K562 (cell line): ENCODE measurements around the gene COL25A1. TPM values are rescaled to one million over a fixed set of nuclear protein-coding genes. Genes with fewer than 3 reads are reported as not detected.

Experiments used
- ATAC-seq: fragments of 200-7000 bp; cut with Tn5 transposase; 3 replicates; pipeline ENCODE4 v1.9.1; 2020; ENCODE audit warnings: moderate library complexity
- BruUV-seq: library from RNA; stranded (reverse); fragments of 400-500 nt; replicated peaks from 2 replicates; lab custom pipeline; 2021; lab: Mats Ljungman, UMichigan
- CTCF ChIA-PET: fragments of 300-600 bp; formaldehyde crosslinking; extraction: SDS; loops from one replicate; lab custom pipeline; 2021; ENCODE audit warnings: low intra/inter-chr PET ratio; lab: Yijun Ruan, JAX
- POLR2A ChIA-PET: fragments of 300-600, 350-650 bp; sonication (Branson Sonifier 250); formaldehyde crosslinking; extraction: SDS; loops from one replicate; lab custom pipeline; 2021; ENCODE audit warnings: antibody characterized with exemption, inconsistent platforms; lab: Yijun Ruan, JAX
- DNase-seq, 4 experiments: peaks; one replicate each; pipeline versions ENCODE4 v3.0.0 to v3.0.0-alpha.2; 2011 to 2018; ENCODE audit warnings: low spot score in 3 of 4, mixed read lengths in 3 of 4; ENCODE audit errors: extremely low read depth in 1 of 4
- FAIRE-seq: peaks from 2 replicates; lab custom pipeline; 2011; peaks lifted over from hg19 to GRCh38; lab: Jason Lieb, UNC
- H2AFZ ChIP-seq: 2 replicates; pipeline ENCODE4 v1.6.0; 2011; ENCODE audit warnings: low read depth, low read length, control low read depth, inconsistent platforms
- H3K27ac ChIP-seq: fragments of 200-600 bp; 3 replicates; pipeline ENCODE4 v1.8.0; 2011; ENCODE audit warnings: low read depth, mild to moderate bottlenecking, control low read depth, inconsistent platforms, low read length, moderate library complexity, mixed read lengths; ENCODE audit errors: extremely low read depth
- H3K27me3 ChIP-seq, 2 experiments: fragments of 300-600 bp in 1 of 2; 2 replicates in 1 of 2; 3 replicates in 1 of 2; pipeline versions ENCODE4 v1.6.0 to v1.8.0; 2011; ENCODE audit warnings: inconsistent platforms in 2 of 2, low read length in 2 of 2, mild to moderate bottlenecking in 1 of 2, mixed read lengths in 1 of 2, moderate library complexity in 1 of 2; ENCODE audit not compliant: control insufficient read depth in 2 of 2, insufficient read depth in 2 of 2
- H3K36me3 ChIP-seq: fragments of 300-600 bp; 3 replicates; pipeline ENCODE4 v1.8.0; 2011; ENCODE audit warnings: mild to moderate bottlenecking, low read length, inconsistent platforms; ENCODE audit not compliant: control insufficient read depth, insufficient read depth
- H3K4me1 ChIP-seq, 2 experiments: fragments of 200-600 bp in 1 of 2; replicated peaks in 1 of 2; 2 replicates in 1 of 2; 3 replicates in 1 of 2; pipeline versions ENCODE4 v1.5.1 to v1.8.0; 2011; ENCODE audit warnings: inconsistent platforms in 2 of 2, low read length in 2 of 2, mild to moderate bottlenecking in 1 of 2, mixed read lengths in 1 of 2, moderate library complexity in 1 of 2; ENCODE audit not compliant: control insufficient read depth in 2 of 2, insufficient read depth in 2 of 2
- H3K4me2 ChIP-seq: 2 replicates; pipeline ENCODE4 v1.6.1; 2011; ENCODE audit warnings: low read length, control low read depth, inconsistent platforms, mixed read lengths; ENCODE audit not compliant: insufficient read depth
- H3K4me3 ChIP-seq: fragments of 200-600 bp; sonication (generic), shearing (Covaris generic); 2 replicates; pipeline ENCODE4 v1.5.1; 2016; ENCODE audit warnings: control low read depth, inconsistent platforms
- H3K79me2 ChIP-seq: fragments of 200-600 bp; 3 replicates; pipeline ENCODE4 v1.8.0; 2011; ENCODE audit warnings: low read length, inconsistent platforms; ENCODE audit not compliant: control insufficient read depth, insufficient read depth
- H3K9ac ChIP-seq, 2 experiments: 2 replicates each; pipeline versions ENCODE4 v1.6.0 to v1.6.1; 2011; ENCODE audit warnings: low read depth in 2 of 2, low read length in 2 of 2, control low read depth in 1 of 2, inconsistent platforms in 1 of 2, mild to moderate bottlenecking in 1 of 2, mixed read lengths in 1 of 2; ENCODE audit not compliant: insufficient read depth in 1 of 2
- H3K9me1 ChIP-seq: one replicate; pipeline ENCODE4 v1.6.0; 2011; ENCODE audit warnings: inconsistent platforms, mild to moderate bottlenecking, low read length, moderate library complexity; ENCODE audit not compliant: control insufficient read depth, insufficient read depth
- H3K9me3 ChIP-seq: replicated peaks from 2 replicates; pipeline ENCODE4 v1.5.1; 2011; ENCODE audit warnings: low read depth, low read length, inconsistent platforms; ENCODE audit not compliant: control insufficient read depth, insufficient read depth
- H4K20me1 ChIP-seq: replicated peaks from 2 replicates; pipeline ENCODE4 v1.6.1; 2011; ENCODE audit warnings: low read length, inconsistent platforms, mixed read lengths; ENCODE audit not compliant: control insufficient read depth, insufficient read depth
- GTF2B ChIP-seq: IDR thresholded peaks from 2 replicates; pipeline ENCODE4 v1.6.1; 2011; ENCODE audit not compliant: insufficient read length; ENCODE audit errors: extremely low read depth
- KDM5B ChIP-seq: fragments of 200-600 bp; sonication (generic); IDR thresholded peaks from 2 replicates; pipeline ENCODE4 v1.6.1; 2012; ENCODE audit warnings: low read depth, mild to moderate bottlenecking, moderate library complexity, low read length, control low read depth, inconsistent platforms; ENCODE audit not compliant: insufficient replicate concordance
- MAZ ChIP-seq, 2 experiments: fragments of 450-650 bp in 1 of 2; sonication (generic) in 1 of 2; formaldehyde crosslinking; IDR thresholded peaks in 1 of 2; conservative IDR thresholded peaks in 1 of 2; 2 replicates each; pipeline versions ENCODE4 v1.4.0 to v1.5.0; 2020; ENCODE audit warnings: mild to moderate bottlenecking in 1 of 2, missing genetic modification reagents in 1 of 2
- NUFIP1 ChIP-seq: fragments of 450-650 bp; IDR thresholded peaks from 2 replicates; pipeline ENCODE4 v1.6.1; 2018; ENCODE audit not compliant: partially characterized antibody
- RAD51 ChIP-seq: fragments of 450-650 bp; IDR thresholded peaks from 2 replicates; pipeline ENCODE4 v1.7.1; 2016; ENCODE audit warnings: low read depth, mild to moderate bottlenecking, borderline replicate concordance
- TFE3 ChIP-seq: fragments of 450-650 bp; formaldehyde crosslinking; IDR thresholded peaks from 2 replicates; pipeline ENCODE4 v1.4.0; 2020; ENCODE audit warnings: mild to moderate bottlenecking, mixed read lengths
- ZBTB12 ChIP-seq: fragments of 250-450 bp; sonication (Bioruptor Pico); IDR thresholded peaks from 2 replicates; pipeline ENCODE4 v1.4.0; 2020
- ZNF224 ChIP-seq: sonication (generic); formaldehyde crosslinking; IDR thresholded peaks from 2 replicates; pipeline ENCODE4 v1.8.0; 2022; ENCODE audit warnings: mild to moderate bottlenecking, missing genetic modification reagents
- ZNF644 ChIP-seq: fragments of 200-800 bp; sonication (Bioruptor generic); IDR thresholded peaks from 2 replicates; pipeline ENCODE4 v1.6.1; 2016; ENCODE audit warnings: low read depth, missing genetic modification characterization, missing compliant biosample characterization
- ZSCAN32 ChIP-seq: fragments of 450-650 bp; formaldehyde crosslinking; IDR thresholded peaks from 2 replicates; pipeline ENCODE4 v1.4.0; 2020; ENCODE audit warnings: mild to moderate bottlenecking, moderate library complexity
- WGBS: fragments of 100-300 bp; shearing (Covaris generic); methylation state at CpG from one replicate; pipeline ENCODE4 v1.1.6; 2016; ENCODE audit warnings: low coverage, mixed read lengths; ENCODE audit not compliant: insufficient coverage; ENCODE audit errors: missing lambda C conversion rate; 5-methylcytosine and 5-hydroxymethylcytosine counted together
- in situ Hi-C: fragments of 300-500 bp; cut with MboI; formaldehyde crosslinking; loops from 4 replicates; pipeline ENCODE4 v1.15.0; 2018; ENCODE audit warnings: inconsistent platforms, mixed read lengths
- intact Hi-C: fragments of 100-400 bp; cut with micrococcal nuclease; formaldehyde crosslinking; loops from 2 replicates; pipeline ENCODE4 v1.14.2; 2022
- polyA plus RNA-seq, 8 experiments: library from polyadenylated mRNA; depleted of rRNA in 4 of 8; stranded (reverse) in 5 of 8; unstranded in 3 of 8; fragments of >200 nt; fragmentation: Nextera tagmentation in 2 of 8; fragmentation: Illumina TruSeq in 1 of 8; extraction: Ambion mirVana in 2 of 8; extraction: Trizol in 1 of 8; gene quantifications; 2 replicates each; pipeline versions ENCODE4 v1.2.1 to v1.2.3, GENCODE V29; 2011 to 2014; ENCODE audit warnings: inconsistent platforms in 1 of 8, missing spikeins in 1 of 8
- total RNA-seq, 7 experiments: library from RNA; depleted of rRNA in 6 of 7; stranded (reverse); fragments of >200 nt in 6 of 7; fragmentation: Illumina TruSeq in 2 of 7; extraction: Trizol in 2 of 7; gene quantifications; 2 replicates each; pipeline versions ENCODE4 v1.2.1 to v1.2.3, GENCODE V29; 2011 to 2021; ENCODE audit warnings: low replicate concordance in 1 of 7

COL25A1 gene
- total and polyA plus RNA-seq, 9 of the 15 experiments (the other 6 are each of a cell fraction or from before 2014, with no cell fraction given) = 0.03 to 0.62 (median 0.27) TPM

- intact Hi-C loops = no loop called here
- H4K20me1 ChIP-seq = no peaks in the 10 kb centered on the region
- no peaks in the 10 kb centered on the region; the same call in 1 of the 2 replicates for H3K9me3 ChIP-seq
- no peak overlapping the region for H3K4me2 ChIP-seq
- no peaks in the 10 kb centered on the region for H3K9me1 ChIP-seq
- H3K27me3 ChIP-seq = no peaks in the 10 kb centered on the region
- no TSS peak for BruUV-seq
- H3K9ac ChIP-seq = no peak overlapping the region
- H3K4me3 ChIP-seq = no peak overlapping the region
- no peak overlapping the region for H3K27ac ChIP-seq
- ATAC-seq (no peak), FAIRE-seq (no peak), DNase-seq (no peak)
- no peaks in the 10 kb centered on the region for H3K79me2 ChIP-seq
- CTCF ChIA-PET = no interaction called here
- H3K4me1 ChIP-seq = no peaks in the 10 kb centered on the region
- no peak overlapping the region for H2AFZ ChIP-seq
- 88% methylated on average over 1 of the region's 1 CpG for WGBS
- no peak for TF ChIP-seq KDM5B
- TF ChIP-seq ZSCAN32 (CRISPR knock-in tag) = no peak
- no peak for TF ChIP-seq ZNF644 (tag)
- no peak for TF ChIP-seq NUFIP1
- no peak for TF ChIP-seq ZNF224 (CRISPR knock-in tag)
- TF ChIP-seq GTF2B = no peak
- in situ Hi-C loops = no loop called here
- no peaks in the 10 kb centered on the region for H3K36me3 ChIP-seq
- POLR2A ChIA-PET = no interaction called here
Measured at GRCh38 chr4:109231331-109231730, 71.1 kb downstream of the COL25A1 start.

GRCh38 chr4:109229028-109229427 lies 73.4 kb downstream of the COL25A1 start:
- no peak for FAIRE-seq
- intact Hi-C loops = no loop called here
- in situ Hi-C loops = no loop called here

More at GRCh38 chr4:109229028-109229427, 73.4 kb downstream of the COL25A1 start:
- no peaks in the 10 kb centered on the region for H3K9me1 ChIP-seq
- no peaks in the 10 kb centered on the region for H3K27me3 ChIP-seq
- H3K9me3 ChIP-seq = no peaks in the 10 kb centered on the region
- CTCF ChIA-PET = no interaction called here
- POLR2A ChIA-PET = no interaction called here
- WGBS = 26% methylated on average over 2 of the region's 2 CpGs
- no peaks in the 10 kb centered on the region for H4K20me1 ChIP-seq
- H2AFZ ChIP-seq = no peak overlapping the region
- H3K4me3 ChIP-seq = no peak overlapping the region
- H3K27ac ChIP-seq = no peak overlapping the region
- H3K79me2 ChIP-seq = no peaks in the 10 kb centered on the region
- ATAC-seq = no peak
- no TSS peak for BruUV-seq
- no peak overlapping the region for H3K9ac ChIP-seq
- H3K4me1 ChIP-seq = no peaks in the 10 kb centered on the region
- no peak overlapping the region for H3K4me2 ChIP-seq
- no peak for TF ChIP-seq ZBTB12
- TF ChIP-seq MAZ (CRISPR knock-in tag; conservative IDR thresholded peaks at IDR 0.05 in 1 of 2, IDR thresholded peaks at IDR 0.05 in 1 of 2) = no peak
- TF ChIP-seq RAD51 = peak; percentile 65; the same call in 1 of the 2 replicates
- peak; percentile 71 for TF ChIP-seq TFE3 (CRISPR knock-in tag)
- no peaks in the 10 kb centered on the region for H3K36me3 ChIP-seq
- no peak for DNase-seq
